Gastrocnemius medialis (tissue), 4 donors: ENCODE results near the gene PPP2R5A.

Experiments
- CTCF ChIP-seq, 5 experiments: fragments of 450-650 bp in 3 of 5; fragments of 200-600 bp in 2 of 5; sonication (generic) in 2 of 5; IDR thresholded peaks in 4 of 5; conservative IDR thresholded peaks in 1 of 5; 1 replicate in 4 of 5; 2 replicates in 1 of 5; pipeline ENCODE4 v1.5.1; 2016 to 2019; ENCODE audit warnings: antibody characterized with exemption in 5 of 5, mild to moderate bottlenecking in 3 of 5, moderate library complexity in 3 of 5
- POLR2A ChIP-seq, 2 donors: fragments of 450-650 bp; IDR thresholded peaks; one replicate each; pipeline ENCODE4 v1.6.1; 2017; ENCODE audit warnings: antibody characterized with exemption in 2 of 2, mild to moderate bottlenecking in 2 of 2, moderate library complexity in 2 of 2

DNA sequence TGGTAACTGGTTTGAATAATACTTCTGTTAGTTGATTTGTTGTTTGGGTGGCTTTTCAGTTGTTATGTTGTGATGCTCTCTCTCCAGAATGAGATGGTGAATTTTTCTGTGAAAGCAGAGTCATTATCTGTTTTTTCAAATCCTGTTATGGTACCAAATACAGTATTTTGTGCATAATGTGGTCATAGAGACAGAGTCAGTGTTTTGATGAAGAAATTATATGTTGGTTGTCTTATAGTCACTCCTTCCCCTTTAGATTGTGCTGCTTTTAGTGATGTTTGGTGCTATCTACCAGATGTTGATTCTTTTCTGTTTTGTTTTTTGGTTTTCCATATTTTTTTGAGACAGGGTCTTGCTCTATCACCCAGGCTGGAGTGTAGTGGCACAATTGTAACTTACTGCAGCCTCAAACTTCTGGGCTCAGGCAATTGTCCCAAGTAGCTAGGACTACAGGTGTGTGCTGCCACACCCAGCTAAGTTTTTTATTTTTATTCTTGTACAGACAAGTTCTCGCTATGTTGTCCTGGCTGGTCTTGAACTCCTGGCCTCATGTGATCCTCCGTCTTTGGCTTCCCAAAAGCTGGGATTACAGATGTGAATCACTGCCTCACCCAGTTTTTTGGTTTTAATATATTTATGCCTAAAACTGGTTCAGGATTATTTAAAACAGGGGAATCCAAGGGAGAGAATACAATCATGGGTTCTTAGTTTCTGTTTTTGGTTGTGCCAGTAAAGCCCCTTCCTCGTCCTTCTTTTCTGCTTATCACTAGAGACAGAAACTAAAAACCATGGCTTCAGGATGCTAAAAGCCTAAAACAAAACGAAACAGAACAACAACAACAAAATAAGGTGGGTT is 7.3 kb downstream of the PPP2R5A start:
- TF ChIP-seq POLR2A (IDR thresholded peaks at IDR 0.05) = no peak
- no peak for TF ChIP-seq CTCF (IDR thresholded peaks at IDR 0.05 in 4 of 5, conservative IDR thresholded peaks at IDR 0.05 in 1 of 5)
